ENCODE measurements around the gene USP30.

- TF ChIP-seq POLR2A (IDR thresholded peaks at IDR 0.05) (no peak), CTCF (IDR thresholded peaks at IDR 0.05) (no peak)
Measured at GRCh38 chr12:109127533-109128242, 75.3 kb downstream of the USP30 start.
